Loucy (cell line): ENCODE results near the gene PPIL1.
"Not testable (repeated sequence)": the region's sequence is repeated elsewhere in the genome, so short reads cannot be mapped to it uniquely, and the experiment has no call there.

Experiments used
- H2AFZ ChIP-seq: fragments of 200-600 bp; sonication (generic); 2 replicates; pipeline ENCODE4 v1.6.0; 2016; ENCODE audit warnings: antibody characterized with exemption, mild to moderate bottlenecking, low read length, moderate library complexity
- H3F3A ChIP-seq: fragments of 200-600 bp; 2 replicates; pipeline ENCODE4 v1.6.0; 2016; ENCODE audit warnings: antibody characterized with exemption, low read depth, mild to moderate bottlenecking
- H3K27me3 ChIP-seq: fragments of 200-600 bp; sonication (generic); 2 replicates; pipeline ENCODE4 v1.6.1; 2014; ENCODE audit warnings: low read length, mild to moderate bottlenecking; ENCODE audit not compliant: insufficient read depth, poor library complexity, severe bottlenecking
- H3K36me3 ChIP-seq: fragments of 200-600 bp; sonication (generic); 2 replicates; pipeline ENCODE4 v1.6.1; 2016; ENCODE audit warnings: low read length; ENCODE audit not compliant: insufficient read depth
- H3K4me1 ChIP-seq: fragments of 200-600 bp; sonication (generic); 2 replicates; pipeline ENCODE4 v1.5.1; 2014; ENCODE audit warnings: low read length, mild to moderate bottlenecking; ENCODE audit not compliant: insufficient read depth, poor library complexity, severe bottlenecking
- H3K4me2 ChIP-seq: fragments of 200-600 bp; sonication (generic); 2 replicates; pipeline ENCODE4 v1.6.0; 2014; ENCODE audit warnings: antibody characterized with exemption, low read length, low read depth, mild to moderate bottlenecking; ENCODE audit not compliant: poor library complexity, severe bottlenecking
- H3K4me3 ChIP-seq: fragments of 200-600 bp; sonication (generic); 2 replicates; pipeline ENCODE4 v1.5.1; 2014; ENCODE audit warnings: low read length, mild to moderate bottlenecking, mixed read lengths; ENCODE audit not compliant: poor library complexity, severe bottlenecking
- H3K79me2 ChIP-seq: fragments of 200-600 bp; sonication (generic); 2 replicates; pipeline ENCODE4 v1.6.1; 2014; ENCODE audit warnings: low read length; ENCODE audit not compliant: insufficient read depth
- H3K9ac ChIP-seq: fragments of 200-600 bp; sonication (generic); 2 replicates; pipeline ENCODE4 v1.6.0; 2014; ENCODE audit warnings: mild to moderate bottlenecking, low read depth, low read length, moderate library complexity; ENCODE audit not compliant: poor library complexity, severe bottlenecking
- H3K9me2 ChIP-seq: fragments of 200-600 bp; sonication (generic); replicated peaks from 2 replicates; pipeline ENCODE4 v1.6.1; 2016; ENCODE audit warnings: low read depth, low read length, mixed read lengths
- H3K9me3 ChIP-seq: fragments of 200-600 bp; sonication (generic); 2 replicates; pipeline ENCODE4 v1.6.1; 2014; ENCODE audit warnings: mild to moderate bottlenecking, antibody characterized with exemption, low read length, low read depth; ENCODE audit not compliant: insufficient read depth
- H4K20me1 ChIP-seq: fragments of 200-600 bp; sonication (generic); 2 replicates; pipeline ENCODE4 v1.6.0; 2014; ENCODE audit warnings: antibody characterized with exemption, low read length, mild to moderate bottlenecking; ENCODE audit not compliant: insufficient read depth, poor library complexity, severe bottlenecking
- CTCF ChIP-seq: fragments of 200-600 bp; sonication (generic); conservative IDR thresholded peaks from 2 replicates; pipeline ENCODE4 v1.5.1; 2014; ENCODE audit warnings: mild to moderate bottlenecking, antibody characterized with exemption, low read length
- EZH2phosphoT487 ChIP-seq: fragments of 200-600 bp; IDR thresholded peaks from 2 replicates; pipeline ENCODE4 v1.6.1; 2018; ENCODE audit warnings: antibody characterized with exemption, mild to moderate bottlenecking, moderate library complexity, borderline replicate concordance

Gene PPIL1

DNA sequence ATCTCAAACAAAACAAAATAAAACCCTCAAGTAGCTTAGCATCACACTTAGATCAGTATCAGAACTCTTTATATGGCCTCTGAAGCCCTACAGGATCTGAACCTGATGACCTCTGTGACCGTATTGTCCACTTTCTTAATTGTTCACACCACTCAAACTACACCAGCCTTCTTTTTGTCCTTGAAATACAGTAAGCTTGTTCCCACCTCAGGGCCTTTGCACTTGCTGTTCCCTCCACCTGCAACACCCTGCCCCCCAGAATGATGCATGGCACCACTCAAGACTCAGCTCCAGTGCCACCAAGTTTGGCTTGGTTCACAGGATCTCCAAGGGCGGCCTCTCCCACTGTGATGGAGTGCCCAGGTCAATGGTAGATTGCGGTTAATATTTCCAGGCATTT is 61.1 kb downstream of the PPIL1 start:
- H3K9me3 ChIP-seq: no peaks in the 10 kb centered on the region
- no peak overlapping the region for H3K9ac ChIP-seq
- H3K4me1 ChIP-seq: no peaks in the 10 kb centered on the region
- no peaks in the 10 kb centered on the region for H3F3A ChIP-seq
- no peaks in the 10 kb centered on the region for H3K27me3 ChIP-seq
- H3K4me2 ChIP-seq: no peak overlapping the region
- no peaks in the 10 kb centered on the region for H3K9me2 ChIP-seq
- no peaks in the 10 kb centered on the region for H3K36me3 ChIP-seq
- H3K79me2 ChIP-seq: no peaks in the 10 kb centered on the region
- no peaks in the 10 kb centered on the region for H4K20me1 ChIP-seq
- H2AFZ ChIP-seq: no peak overlapping the region
- H3K4me3 ChIP-seq: no peak overlapping the region
- no peak for TF ChIP-seq CTCF
- no peak for TF ChIP-seq EZH2phosphoT487

DNA sequence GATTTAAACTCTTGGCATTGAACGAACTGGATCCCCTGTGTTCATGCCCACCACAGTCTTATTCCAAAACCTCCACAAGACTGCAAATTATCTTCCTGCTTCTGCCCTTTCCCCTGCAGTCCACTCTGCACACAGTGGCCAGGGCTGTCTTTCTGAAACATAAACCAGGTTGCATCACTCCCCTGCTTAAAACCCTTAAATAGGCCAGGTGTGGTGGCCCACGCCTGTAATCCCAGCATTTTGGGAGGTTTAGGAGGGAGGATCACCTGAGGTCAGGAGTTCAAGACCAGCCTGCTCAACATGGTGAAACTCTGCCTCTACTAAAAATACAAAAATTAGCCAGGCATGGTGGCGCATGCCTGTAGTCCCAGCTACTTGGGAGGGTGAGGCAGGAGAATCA is 61.6 kb downstream of the PPIL1 start:
- H3K36me3 ChIP-seq, H3K9me2 ChIP-seq, H3K4me3 ChIP-seq, H3K9me3 ChIP-seq, H4K20me1 ChIP-seq, H2AFZ ChIP-seq, H3K9ac ChIP-seq, H3F3A ChIP-seq, H3K27me3 ChIP-seq, H3K79me2 ChIP-seq, H3K4me1 ChIP-seq, H3K4me2 ChIP-seq: not testable (repeated sequence)

DNA sequence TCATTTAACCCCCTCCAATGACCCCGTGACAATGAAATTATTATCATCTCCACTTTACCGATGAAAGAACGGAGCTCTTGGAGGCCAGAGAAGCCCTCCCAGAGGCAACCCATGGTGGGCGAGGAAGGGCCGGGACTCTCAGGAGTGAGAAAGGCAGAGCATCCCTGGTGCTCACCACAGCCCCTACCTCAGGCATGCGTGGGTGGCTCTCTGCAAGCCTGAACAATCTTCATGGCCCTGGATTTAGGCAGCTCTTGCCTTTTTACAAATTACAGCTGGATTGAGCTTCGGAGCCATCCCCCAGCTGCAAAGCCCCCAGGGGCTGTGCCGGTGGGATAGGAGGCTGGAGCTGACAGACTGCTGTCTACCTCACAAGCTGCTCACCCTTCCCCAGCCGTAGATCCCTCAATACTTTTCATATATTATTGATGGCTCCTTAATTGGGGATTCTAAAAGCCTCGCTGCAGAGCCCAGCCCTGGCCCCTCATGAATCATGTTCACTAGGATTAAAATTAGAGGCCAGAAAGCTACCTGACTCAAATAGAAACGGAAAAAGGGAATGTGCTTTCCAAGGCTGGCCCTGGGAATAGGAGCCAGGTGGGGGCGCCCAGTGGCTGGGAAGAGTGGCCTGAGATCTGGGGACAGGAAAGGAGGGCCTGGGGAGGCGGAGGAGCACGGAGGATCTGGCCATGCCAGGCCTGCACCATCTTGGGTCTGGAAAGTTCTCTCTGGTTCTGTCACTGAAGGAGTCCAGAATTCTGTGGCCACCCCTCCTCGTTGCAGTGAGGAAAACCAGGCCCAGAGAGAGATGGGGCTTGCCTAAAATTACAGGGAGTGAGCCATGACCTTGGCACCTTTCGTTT is 64.4 kb downstream of the PPIL1 start:
- Histone ChIP-seq H3K9ac (no peak overlapping the region), H3K9me3 (no peaks in the 10 kb centered on the region), H3K4me3 (no peak overlapping the region), H2AFZ (no peak overlapping the region), H3K79me2 (no peaks in the 10 kb centered on the region), H3F3A (no peaks in the 10 kb centered on the region), H3K4me2 (no peak overlapping the region), H3K36me3 (no peaks in the 10 kb centered on the region), H4K20me1 (no peaks in the 10 kb centered on the region), H3K27me3 (no peaks in the 10 kb centered on the region), H3K4me1 (no peaks in the 10 kb centered on the region), H3K9me2 (no peaks in the 10 kb centered on the region)
- TF ChIP-seq EZH2phosphoT487 (no peak), CTCF (no peak)

DNA sequence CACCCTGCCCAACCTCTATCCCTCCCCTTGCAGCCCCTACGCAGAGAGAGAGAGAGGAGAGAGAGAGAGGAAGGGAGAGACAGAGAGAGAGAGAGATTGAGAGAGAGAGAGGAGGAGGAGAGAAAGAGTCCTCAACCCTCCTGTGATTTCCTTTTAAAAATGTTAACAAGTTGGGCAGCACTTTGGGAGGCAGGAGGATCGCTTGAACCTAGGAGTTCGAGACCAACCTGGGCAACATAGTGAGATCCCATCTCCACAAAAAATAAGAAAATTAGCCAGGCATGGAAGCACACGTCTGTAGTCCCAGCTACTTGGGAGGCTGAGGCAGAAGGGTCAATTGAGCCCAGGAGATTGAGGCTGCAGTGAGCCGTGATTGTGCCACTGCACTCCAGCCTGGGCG is 65.4 kb downstream of the PPIL1 start:
- Histone ChIP-seq H3K27me3 (no peaks in the 10 kb centered on the region), H3K4me3 (no peak overlapping the region), H3K9me3 (no peaks in the 10 kb centered on the region)

More for the DNA sequence above, 65.4 kb downstream of the PPIL1 start:
- Histone ChIP-seq H3K9me2 (no peaks in the 10 kb centered on the region), H3K4me1 (no peaks in the 10 kb centered on the region), H3K9ac (no peak overlapping the region), H4K20me1 (no peaks in the 10 kb centered on the region), H2AFZ (no peak overlapping the region), H3F3A (no peaks in the 10 kb centered on the region), H3K36me3 (no peaks in the 10 kb centered on the region), H3K79me2 (no peaks in the 10 kb centered on the region), H3K4me2 (no peak overlapping the region)
- TF ChIP-seq EZH2phosphoT487 (no peak), CTCF (no peak)
